Caki2 (cell line): ENCODE measurements around the gene PGGHG. TPM values are rescaled to one million over a fixed set of nuclear protein-coding genes. Genes with fewer than 3 reads are reported as not detected.
A peak's percentile ranks its signal among the peaks of the same experiment; 100 is the strongest.
"Not testable (repeated sequence)": the region's sequence is repeated elsewhere in the genome, so short reads cannot be mapped to it uniquely, and the experiment has no call there.

Experiments
- DNase-seq: peaks from one replicate; pipeline ENCODE4 v3.0.0-alpha.2; 2015; ENCODE audit warnings: low read depth
- in situ Hi-C: cut with HindIII; loops from 2 replicates; pipeline ENCODE4 v1.10.0; 2016; ENCODE audit warnings: low sequenced_read_pairs, low pct_unique_long_range_greater_than_20kb, mixed read lengths
- total RNA-seq: library from RNA; depleted of rRNA; stranded (reverse); fragments of >200 nt; shearing (Covaris generic); gene quantifications from 2 replicates; pipeline ENCODE4 v1.2.3, GENCODE V29; 2014; ENCODE audit warnings: low replicate concordance

PGGHG gene
- total RNA-seq, 1 experiment from 2014 or later = 11.2 TPM

- in situ Hi-C loops = not testable (repeated sequence)
- peak; percentile 44 for DNase-seq
Observed at GRCh38 chr11:307766-308708, 19.1 kb downstream of the PGGHG start, which contains the start of gene IFITM2. Gene IFITM2 (plus strand): TSS chr11:307816. CDS start chr11:308193, 377 bp downstream.

DNA sequence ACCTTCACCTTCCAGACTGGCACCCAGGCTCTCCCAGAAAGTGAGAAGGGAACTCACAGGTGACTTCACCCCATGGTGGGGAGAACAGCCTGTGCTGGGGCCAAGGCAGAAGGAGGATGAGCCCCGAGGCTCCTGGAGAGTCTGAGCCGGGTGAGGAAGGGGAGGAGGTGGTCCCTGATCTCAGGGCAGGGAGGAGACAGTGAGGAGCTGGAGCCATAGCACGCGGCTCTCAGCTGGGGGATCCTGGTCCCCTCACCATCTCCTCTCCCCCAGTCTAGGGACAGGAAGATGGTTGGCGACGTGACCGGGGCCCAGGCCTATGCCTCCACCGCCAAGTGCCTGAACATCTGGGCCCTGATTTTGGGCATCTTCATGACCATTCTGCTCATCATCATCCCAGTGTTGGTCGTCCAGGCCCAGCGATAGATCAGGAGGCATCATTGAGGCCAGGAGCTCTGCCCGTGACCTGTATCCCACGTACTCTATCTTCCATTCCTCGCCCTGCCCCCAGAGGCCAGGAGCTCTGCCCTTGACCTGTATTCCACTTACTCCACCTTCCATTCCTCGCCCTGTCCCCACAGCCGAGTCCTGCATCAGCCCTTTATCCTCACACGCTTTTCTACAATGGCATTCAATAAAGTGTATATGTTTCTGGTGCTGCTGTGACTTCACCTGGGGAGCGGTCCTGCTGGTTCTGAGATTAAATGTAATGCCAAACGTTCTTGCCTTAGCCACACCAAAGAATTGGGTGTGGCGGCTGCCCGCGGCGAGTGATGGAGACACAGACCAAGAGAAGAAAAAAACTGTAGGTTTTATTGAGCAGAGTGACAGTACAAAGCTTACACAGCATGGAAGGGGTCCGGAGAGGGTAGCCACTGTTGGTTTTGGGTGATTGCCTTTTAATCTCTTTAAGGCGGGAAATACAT is 20.1 kb downstream of the PGGHG start:
- DNase-seq, in situ Hi-C loops: not testable (repeated sequence)

GRCh38 chr11:309979-310572 is 21.1 kb downstream of the PGGHG start:
- in situ Hi-C loops, DNase-seq: not testable (repeated sequence)

DNA sequence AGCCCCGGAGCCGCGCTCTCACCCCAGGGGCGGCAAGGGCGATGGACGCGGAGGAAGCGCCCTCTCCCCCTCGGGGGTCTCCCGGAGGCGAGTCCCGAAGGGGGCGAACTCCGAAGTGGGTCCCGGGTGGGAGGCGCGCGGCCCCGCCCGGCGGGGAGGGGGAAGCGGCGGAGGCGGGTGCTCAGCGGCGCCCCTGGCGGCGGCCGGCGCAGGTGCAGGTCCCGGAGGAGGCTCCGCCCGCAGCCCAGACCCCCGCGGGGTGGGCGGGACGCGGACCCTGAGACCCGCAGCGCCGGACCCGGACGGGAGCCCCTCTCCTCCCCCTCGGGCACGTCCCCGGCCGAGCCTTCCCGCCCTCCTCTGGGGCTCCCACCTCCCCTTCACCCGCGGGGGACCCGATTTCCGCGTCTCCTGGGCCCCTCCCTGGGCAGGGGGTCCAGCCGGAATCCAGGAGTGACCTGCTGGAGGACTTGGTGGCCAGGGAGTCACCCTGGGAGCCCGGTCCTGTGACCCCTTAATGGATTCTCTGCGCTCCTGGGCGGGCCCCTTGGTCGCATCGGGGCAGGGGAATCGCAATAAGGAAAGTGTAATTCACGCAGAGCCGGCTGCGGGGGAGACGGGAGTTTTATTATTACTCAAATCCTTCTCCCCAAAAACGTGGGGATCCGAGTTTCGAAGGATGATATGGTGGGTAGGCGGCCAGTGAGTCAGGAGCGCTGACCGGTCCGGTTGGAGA is 22.3 kb downstream of the PGGHG start:
- DNase-seq, in situ Hi-C loops: not testable (repeated sequence)

GRCh38 chr11:312092-312816 is 23.3 kb downstream of the PGGHG start:
- in situ Hi-C loops = no loop called here
- DNase-seq = no peak

DNA sequence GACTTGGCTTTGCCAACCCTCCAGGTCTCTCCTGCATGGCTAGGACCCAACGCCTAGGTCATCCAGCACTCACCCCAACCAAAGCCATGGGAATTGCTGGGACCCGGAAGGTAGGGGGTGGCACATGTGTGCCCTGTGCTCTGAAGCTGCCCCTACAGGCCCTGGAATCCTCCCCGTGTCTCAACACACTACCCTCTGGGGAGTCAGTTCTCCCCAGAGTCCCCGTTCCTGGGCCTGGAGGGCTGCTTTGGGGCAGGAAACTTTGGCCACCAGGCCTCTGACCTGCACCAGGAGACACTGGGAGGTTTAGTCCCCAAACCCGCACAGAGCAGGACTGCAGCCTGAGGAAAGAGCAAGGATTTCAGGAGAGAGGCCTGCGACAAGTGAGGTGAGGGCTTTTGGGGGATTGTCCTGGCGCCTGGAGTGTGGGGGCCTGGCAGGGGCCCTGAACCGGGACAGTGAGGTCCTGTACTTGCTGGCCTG is 24.4 kb downstream of the PGGHG start:
- DNase-seq = no peak
- in situ Hi-C loops = no loop called here

DNA sequence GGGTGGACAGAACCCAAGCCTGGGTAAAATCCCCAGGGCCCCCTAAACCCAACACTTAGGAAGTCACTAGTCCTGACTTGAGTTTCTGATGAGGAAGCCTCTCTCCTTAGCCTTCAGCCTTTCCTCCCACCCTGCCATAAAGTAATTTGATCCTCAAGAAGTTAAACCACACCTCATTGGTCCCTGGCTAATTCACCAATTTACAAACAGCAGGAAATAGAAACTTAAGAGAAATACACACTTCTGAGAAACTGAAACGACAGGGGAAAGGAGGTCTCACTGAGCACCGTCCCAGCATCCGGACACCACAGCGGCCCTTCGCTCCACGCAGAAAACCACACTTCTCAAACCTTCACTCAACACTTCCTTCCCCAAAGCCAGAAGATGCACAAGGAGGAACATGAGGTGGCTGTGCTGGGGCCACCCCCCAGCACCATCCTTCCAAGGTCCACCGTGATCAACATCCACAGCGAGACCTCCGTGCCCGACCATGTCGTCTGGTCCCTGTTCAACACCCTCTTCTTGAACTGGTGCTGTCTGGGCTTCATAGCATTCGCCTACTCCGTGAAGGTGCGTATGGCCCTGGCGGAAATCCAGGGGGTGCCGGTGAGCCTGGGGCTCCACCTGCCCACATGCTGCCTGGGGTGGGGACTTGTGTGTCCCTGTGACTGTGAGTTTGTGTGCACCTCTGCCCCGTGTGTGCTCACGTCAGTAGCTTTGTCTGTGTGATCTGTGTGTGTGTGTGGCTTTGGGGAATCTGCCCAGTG is 25.0 kb downstream of the PGGHG start, which contains the start of gene IFITM1:
Gene IFITM1 (plus strand): TSS at position 254 of the 767 bp plus-strand sequence. CDS start 131 bp downstream, at position 385.
- in situ Hi-C loops = no loop called here
- DNase-seq = peak; percentile 42

GRCh38 chr11:314554-314875 is 25.6 kb downstream of the PGGHG start:
- DNase-seq, in situ Hi-C loops: not testable (repeated sequence)

- in situ Hi-C loops = no loop called here
- no peak for DNase-seq
Observed at GRCh38 chr11:315051-315481, 26.1 kb downstream of the PGGHG start.

- in situ Hi-C loops = no loop called here
- no peak for DNase-seq
Observed at GRCh38 chr11:315516-315994, 26.6 kb downstream of the PGGHG start.

DNA sequence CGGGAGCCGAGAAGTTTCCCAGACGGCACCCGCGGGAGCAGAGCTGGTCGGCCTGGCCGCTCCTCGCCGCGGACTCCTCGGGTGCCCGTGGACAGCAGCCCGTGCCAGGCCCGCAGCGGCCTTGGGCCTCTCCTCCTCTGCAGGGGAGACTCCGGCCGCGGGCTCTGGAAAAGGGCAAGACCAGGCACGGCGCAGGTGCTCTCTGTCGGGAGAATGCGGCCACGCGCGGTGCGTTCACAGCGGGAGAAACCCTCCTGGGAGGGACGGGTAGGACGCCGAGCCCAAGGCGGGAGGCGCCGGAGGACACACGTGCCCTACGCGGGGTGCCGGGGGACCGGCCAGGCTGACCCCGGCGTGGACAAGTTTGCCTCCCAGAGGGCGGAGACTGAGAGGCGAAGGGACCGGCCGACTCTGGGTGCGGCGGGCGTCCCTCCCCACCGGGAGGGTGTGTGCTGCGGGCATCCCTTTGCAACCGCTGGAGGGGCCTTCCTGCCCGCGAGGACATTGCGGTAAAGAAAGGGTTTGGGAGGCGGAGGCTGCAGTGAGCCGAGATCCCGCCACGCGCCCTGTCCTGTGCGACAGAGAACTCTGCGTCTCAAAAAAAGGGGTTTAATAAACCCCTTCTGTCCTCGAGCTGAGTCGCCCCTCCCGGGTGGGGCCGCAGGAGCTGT is 27.2 kb downstream of the PGGHG start:
- no peak for DNase-seq
- in situ Hi-C loops = no loop called here

DNA sequence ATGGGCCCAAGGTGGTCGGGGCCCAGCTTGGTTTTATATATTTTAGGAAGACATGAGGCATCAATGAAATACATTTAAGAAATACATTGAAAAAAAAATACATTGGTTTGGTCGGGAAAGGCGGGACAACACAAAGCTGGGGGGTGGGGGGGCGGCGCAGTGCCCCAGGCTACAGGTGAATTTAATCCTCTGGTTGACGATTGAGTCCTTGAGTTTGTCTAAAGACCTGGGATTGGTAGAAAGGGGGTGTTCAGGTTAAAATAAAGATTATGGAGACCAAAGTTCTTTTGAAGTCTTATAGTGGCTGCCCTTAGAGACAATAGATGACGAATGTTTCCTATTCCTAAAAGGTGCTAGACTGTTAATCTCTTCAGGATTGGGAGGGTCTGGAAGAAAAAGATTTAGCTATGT is 28.0 kb downstream of the PGGHG start:
- DNase-seq = no peak
- in situ Hi-C loops = no loop called here

- in situ Hi-C loops, DNase-seq: not testable (repeated sequence)
Observed at GRCh38 chr11:317668-318404, 28.9 kb downstream of the PGGHG start.

DNA sequence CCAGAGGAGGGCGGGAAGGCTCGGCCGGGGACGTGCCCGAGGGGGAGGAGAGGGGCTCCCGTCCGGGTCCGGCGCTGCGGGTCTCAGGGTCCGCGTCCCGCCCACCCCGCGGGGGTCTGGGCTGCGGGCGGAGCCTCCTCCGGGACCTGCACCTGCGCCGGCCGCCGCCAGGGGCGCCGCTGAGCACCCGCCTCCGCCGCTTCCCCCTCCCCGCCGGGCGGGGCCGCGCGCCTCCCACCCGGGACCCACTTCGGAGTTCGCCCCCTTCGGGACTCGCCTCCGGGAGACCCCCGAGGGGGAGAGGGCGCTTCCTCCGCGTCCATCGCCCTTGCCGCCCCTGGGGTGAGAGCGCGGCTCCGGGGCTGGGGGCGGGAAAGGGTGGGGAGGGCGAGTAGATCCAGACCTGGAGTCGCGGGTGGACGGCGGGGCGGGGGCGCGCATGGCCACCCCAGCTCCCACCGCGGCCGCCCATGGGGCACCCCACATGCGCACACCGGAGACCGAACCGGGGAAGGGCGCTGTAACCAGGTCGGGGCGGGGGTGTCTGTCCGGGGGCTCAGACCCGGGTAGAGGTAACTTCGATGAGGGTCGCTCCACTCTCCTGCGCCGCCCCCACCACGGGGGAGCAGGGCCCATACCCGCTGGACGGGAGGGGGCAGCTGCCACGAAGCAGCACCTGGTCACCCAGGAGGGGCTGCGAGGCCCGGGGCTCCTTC is 29.6 kb downstream of the PGGHG start:
- DNase-seq, in situ Hi-C loops: not testable (repeated sequence)
